ENCODE data around the gene ALPG.

DNA sequence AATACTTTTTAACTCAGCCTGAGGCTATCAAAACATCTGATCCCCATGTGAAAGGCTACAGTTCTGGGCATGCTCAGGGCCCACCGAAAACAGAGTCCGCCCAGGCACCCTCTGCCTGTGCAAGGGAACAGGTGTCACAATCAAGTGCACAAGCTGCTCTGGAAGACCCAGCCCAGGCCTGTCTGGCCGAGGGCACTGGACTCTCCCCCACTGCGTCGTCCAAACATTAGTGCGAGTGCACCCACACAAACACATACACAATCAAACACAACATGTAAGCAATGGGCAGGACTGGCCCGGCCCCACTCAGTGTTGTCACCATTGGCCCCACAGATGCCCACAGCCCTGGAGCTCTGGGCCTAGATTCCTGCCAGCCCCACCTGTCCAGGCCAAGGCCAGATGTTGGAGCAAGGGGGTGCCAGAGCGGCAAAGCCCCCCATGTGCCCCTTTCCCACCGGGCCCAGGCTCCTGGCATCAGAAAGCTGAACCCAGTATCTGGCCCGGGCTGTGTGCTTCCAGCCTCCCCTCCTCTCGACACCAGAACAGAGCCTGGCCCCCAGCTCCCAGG lies 617 bp upstream of the ALPG start:
- TF ChIP-seq CTCF (conservative IDR thresholded peaks at IDR 0.05; ENCODE audit: low read depth, low read length) (no peak), EZH2 (IDR thresholded peaks at IDR 0.05; ENCODE audit: borderline replicate concordance, low read depth, low read length, poor library complexity, severe bottlenecking) (no peak)
